ENCODE measurements around the gene KIFAP3.
"Not testable (repeated sequence)": the region's sequence is repeated elsewhere in the genome, so short reads cannot be mapped to it uniquely, and the experiment has no call there.

Gene KIFAP3

GRCh38 chr1:170074250-170075157, at the start of gene KIFAP3:
Gene KIFAP3, minus strand, starts transcription at chr1:170074695. Its CDS starts 228 bp downstream, at chr1:170074467.
- DNase-seq: peak; percentile 97

- no peak for DNase-seq
These were observed 47.9 kb upstream of the KIFAP3 start for GRCh38 chr1:170122366-170122765.

GRCh38 chr1:170114906-170115305, 40.4 kb upstream of the KIFAP3 start:
- no peak for DNase-seq

- DNase-seq: not testable (repeated sequence)
These were observed 38.6 kb upstream of the KIFAP3 start for GRCh38 chr1:170113140-170113539.

DNA sequence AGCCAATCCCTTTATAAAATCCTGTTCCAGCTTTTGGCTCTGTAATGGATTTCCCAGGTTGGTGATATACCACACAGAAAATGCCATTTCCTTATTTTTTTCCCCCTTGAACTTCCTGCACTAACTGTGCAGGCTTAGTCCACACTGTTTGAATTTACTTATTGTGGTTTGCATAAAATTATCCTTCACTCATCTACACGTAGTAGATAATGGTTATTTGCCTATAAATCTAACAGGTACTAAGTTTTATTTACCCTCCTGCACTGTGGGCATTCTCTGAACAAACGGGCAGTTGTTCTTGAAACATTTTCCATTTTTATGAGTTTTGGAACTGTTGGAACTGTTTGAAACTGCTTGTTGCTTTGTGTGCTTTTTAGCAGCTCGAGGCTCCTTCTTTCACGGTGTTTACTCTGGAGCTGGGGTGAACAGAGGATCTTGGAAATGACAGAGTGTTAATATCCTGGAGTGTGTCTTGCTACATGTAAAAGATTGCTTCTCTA, 23.0 kb upstream of the KIFAP3 start:
- DNase-seq: no peak

GRCh38 chr1:170096806-170097340, 22.4 kb upstream of the KIFAP3 start:
- DNase-seq: no peak

- DNase-seq: no peak
These were observed 21.7 kb upstream of the KIFAP3 start for GRCh38 chr1:170095976-170096748.

GRCh38 chr1:170094697-170095616, 20.5 kb upstream of the KIFAP3 start:
- not testable (repeated sequence) for DNase-seq

DNA sequence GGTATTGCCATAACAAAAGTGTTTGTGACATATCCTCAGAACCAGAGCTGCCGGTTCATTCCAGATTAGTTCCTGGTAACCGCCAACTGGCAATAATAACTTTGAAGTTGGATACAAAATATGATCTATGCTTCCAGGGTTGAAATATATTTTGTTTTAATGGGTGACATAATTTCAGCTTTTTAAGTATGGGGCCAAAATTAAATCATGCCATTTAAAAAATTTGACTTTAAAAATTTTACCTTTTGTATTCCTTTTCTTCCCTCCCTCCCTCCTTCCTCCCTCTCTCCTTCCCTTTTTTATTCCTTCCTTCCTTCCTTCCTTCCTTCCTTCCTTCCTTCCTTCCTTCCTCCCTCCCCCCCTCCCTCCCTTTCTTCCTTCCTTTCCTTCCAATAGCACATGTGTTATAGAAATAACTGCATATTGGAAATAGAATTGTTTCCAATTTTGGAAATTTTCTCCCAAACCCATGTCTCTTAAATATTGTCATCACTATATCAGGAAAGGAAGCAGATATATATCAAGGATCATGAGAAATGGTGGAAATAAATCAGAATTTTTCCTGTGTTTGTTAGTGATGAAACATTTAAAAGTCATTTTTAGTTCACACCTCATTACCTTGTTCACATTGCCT, 12.0 kb upstream of the KIFAP3 start:
- no peak for DNase-seq

DNA sequence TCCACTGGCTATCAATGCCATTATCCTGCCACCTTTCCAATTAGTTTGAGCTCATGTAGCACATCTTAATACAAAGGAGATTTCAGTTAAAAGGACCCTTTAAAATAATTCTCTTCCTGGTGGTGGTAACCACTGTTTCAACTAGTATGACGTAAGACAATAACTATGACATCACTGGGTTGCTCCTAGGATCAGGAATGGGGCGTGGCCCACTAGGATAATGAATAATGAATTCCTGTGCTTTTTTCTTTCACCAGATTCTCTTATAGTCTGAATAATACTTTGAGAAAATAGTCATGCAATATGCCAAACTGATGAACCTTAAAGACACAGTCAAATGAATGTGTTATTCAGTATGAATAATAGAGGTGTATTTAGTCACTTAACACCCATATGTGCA, 10.6 kb upstream of the KIFAP3 start:
- DNase-seq: no peak

DNA sequence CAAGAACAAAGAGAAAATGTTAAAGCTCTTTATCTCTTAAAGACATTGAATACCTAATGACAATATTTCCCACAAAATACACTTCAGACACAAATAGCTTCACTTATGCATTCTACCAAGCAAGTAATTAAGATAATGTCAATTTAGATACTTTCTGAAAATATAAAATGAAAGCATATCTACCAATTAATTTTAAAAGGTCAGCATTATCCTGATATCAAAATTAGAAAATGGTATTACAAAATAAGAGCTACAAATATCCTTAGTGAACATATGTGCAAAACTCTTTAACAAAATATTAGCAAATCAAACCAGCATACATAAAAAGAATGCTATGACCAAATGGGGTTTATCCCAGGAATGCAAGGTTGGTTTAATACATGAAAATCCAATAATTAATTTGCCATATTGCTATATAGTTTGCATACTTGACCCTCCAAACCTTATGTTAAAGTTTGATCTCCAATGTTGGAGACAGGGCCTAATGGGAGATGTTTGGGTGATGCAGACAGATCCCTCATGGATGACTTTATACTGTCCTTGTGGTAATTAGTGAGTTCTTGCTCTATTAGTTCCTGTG, 4.2 kb upstream of the KIFAP3 start:
- no peak for DNase-seq

- DNase-seq: no peak
These were observed 3.4 kb upstream of the KIFAP3 start for GRCh38 chr1:170077926-170078325.

DNA sequence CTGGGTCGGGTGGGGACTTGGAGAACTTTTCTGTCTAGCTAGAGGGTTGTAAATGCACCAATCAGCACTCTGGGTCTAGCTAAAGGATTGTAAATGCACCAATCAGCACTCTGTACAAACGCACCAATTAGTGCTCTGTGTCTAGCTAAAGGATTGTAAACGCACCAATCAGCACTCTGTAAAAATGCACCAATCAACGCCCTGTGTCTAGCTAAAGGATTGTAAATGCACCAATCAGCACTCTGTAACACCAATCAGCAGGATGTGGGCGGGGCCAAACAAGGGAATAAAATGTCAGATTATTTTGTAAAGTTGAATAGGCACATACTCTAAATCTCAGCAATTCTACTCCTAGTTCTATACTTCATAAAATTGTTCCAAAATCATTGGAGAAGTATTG, 2.5 kb upstream of the KIFAP3 start:
- DNase-seq: not testable (repeated sequence)

GRCh38 chr1:170076199-170076598, 1.7 kb upstream of the KIFAP3 start:
- no peak for DNase-seq

DNA sequence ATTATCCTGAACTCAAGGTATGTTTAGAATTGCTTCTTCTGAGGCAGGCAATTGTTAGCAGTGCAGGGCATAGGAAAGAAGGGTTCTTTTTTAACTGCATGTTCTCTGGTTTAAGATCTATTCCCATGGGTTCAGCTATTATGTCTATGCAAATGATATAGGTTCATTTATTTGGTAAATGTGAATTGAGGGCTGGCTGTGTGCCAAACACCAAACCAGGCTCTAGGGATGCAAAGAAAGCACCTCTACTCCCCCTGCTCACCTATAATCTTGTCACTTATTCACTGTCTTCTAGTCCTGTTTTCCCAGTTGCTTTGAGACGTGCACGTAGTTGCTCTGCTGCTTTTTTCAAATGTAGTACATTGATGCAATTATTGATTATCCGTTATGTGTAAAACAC, 691 bp upstream of the KIFAP3 start:
- DNase-seq: no peak

DNA sequence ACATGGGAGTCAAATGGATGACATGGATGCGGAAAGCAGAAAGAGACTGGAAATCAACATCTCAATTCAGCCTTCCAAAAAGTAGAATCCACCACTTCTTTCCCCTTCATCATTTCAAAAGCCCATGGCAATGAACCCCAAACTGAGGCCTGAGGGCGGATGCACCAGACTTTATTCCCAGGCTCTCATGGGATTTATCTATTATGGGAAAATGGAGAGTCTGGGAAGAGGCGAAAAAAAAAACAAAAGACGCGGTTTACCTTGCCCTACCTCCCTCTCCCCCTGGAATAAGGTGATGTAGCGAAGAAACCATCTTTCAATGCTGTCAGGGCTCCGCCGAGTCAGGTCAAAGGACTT, 624 bp downstream of the KIFAP3 start:
- DNase-seq: no peak

- no peak for DNase-seq
These were observed 3.1 kb downstream of the KIFAP3 start for GRCh38 chr1:170071378-170071777.

GRCh38 chr1:170068923-170069322, 5.6 kb downstream of the KIFAP3 start:
- no peak for DNase-seq

GRCh38 chr1:170067253-170067819, 7.2 kb downstream of the KIFAP3 start:
- DNase-seq: no peak

- no peak for DNase-seq
These were observed 9.7 kb downstream of the KIFAP3 start for GRCh38 chr1:170064821-170065220.

Measured in COR-L47 (cell line).